ENCODE data around the gene CEP290. TPM values are rescaled to one million over a fixed set of nuclear protein-coding genes. Genes with fewer than 3 reads are reported as not detected.

Gene CEP290
- total and polyA plus RNA-seq, 10 of the 15 experiments (the other 5 are each of a cell fraction or from before 2014, with no cell fraction given): 4.8 to 15.7 (median 10.7) TPM

- Histone ChIP-seq H4K20me1 (ENCODE audit: control insufficient read depth, insufficient read depth) (no peaks in the 10 kb centered on the region), H3K27me3 (replicated peaks in 1 of 2; ENCODE audit: control insufficient read depth in 2 of 2, insufficient read depth in 2 of 2, low read length in 1 of 2) (no peaks in the 10 kb centered on the region), H3K27ac (ENCODE audit: control insufficient read depth, insufficient read depth) (no peak overlapping the region), H3K9ac (ENCODE audit: control insufficient read depth, insufficient read depth, low read length) (no peak overlapping the region), H3K4me1 (ENCODE audit: control insufficient read depth, insufficient read depth, low read length) (no peaks in the 10 kb centered on the region), H3K9me3 (replicated peaks; ENCODE audit: control insufficient read depth, insufficient read depth, low read length) (no peaks in the 10 kb centered on the region), H2AFZ (ENCODE audit: control insufficient read depth, low read depth, low read length) (no peak overlapping the region), H3K36me3 (ENCODE audit: control insufficient read depth in 2 of 2, insufficient read depth in 2 of 2, low read length in 1 of 2) (no peaks in the 10 kb centered on the region; a peak in 1 of 4 replicates), H3K4me2 (ENCODE audit: control insufficient read depth, insufficient read depth) (no peak overlapping the region), H3K79me2 (ENCODE audit: control insufficient read depth, insufficient read depth, low read length) (no peaks in the 10 kb centered on the region), H3K4me3 (no peak overlapping the region)
- in situ Hi-C loops (cut with MboI) (no loop called here), intact Hi-C loops (cut with micrococcal nuclease; ENCODE audit: unreplicated experiment) (no loop called here)
- DNase-seq (ENCODE audit: low read depth, low spot score) (no peak), FAIRE-seq (no peak), ATAC-seq (no peak)
- ChIA-PET CTCF (interaction anchor here (0.5 kb wide), 1 partner anchor 246 kb away, joined by 4 read pairs; no protein-coding TSS in a partner anchor), SMC1A (ENCODE audit: uncharacterized antibody, unreplicated experiment) (no interaction called here), POLR2A (no interaction called here), RAD21 (ENCODE audit: unreplicated experiment) (no interaction called here)
- no TSS peak for BruUV-seq (replicated peaks)
- TF ChIP-seq JUND (IDR thresholded peaks at IDR 0.05; ENCODE audit: low read depth, low read length) (no peak), FOXM1 (IDR thresholded peaks at IDR 0.05; ENCODE audit: low read depth, low read length) (no peak), ZNF217 (IDR thresholded peaks at IDR 0.05) (no peak), NR2C2 (IDR thresholded peaks at IDR 0.05; ENCODE audit: borderline replicate concordance, control insufficient read depth, insufficient read length, low read depth) (no peak)
- 97% methylated on average over 6 of the region's 6 CpGs for WGBS (ENCODE audit: insufficient coverage, insufficient replicate concordance, low lambda C conversion rate, missing lambda C conversion rate)
These were observed 37.6 kb upstream of the CEP290 start for GRCh38 chr12:88179436-88180014.

- 72% methylated on average over 3 of the region's 3 CpGs for WGBS (ENCODE audit: insufficient coverage, insufficient replicate concordance, low lambda C conversion rate, missing lambda C conversion rate)
- no peak overlapping the region for H3K9ac ChIP-seq (ENCODE audit: control insufficient read depth, insufficient read depth, low read length)
- TF ChIP-seq PKNOX1 (IDR thresholded peaks at IDR 0.05): no peak
- no peak for TF ChIP-seq HSF1 (IDR thresholded peaks at IDR 0.05; ENCODE audit: low read depth, low read length)
- TF ChIP-seq E2F4 (IDR thresholded peaks at IDR 0.05; ENCODE audit: low read depth, low read length): no peak
- no peak for TF ChIP-seq TCF12 (IDR thresholded peaks at IDR 0.05; ENCODE audit: low read depth, low read length)
- TF ChIP-seq BCL11A (IDR thresholded peaks at IDR 0.05; ENCODE audit: low read depth, low read length): no peak
- no peak for TF ChIP-seq POU2F2 (IDR thresholded peaks at IDR 0.05; ENCODE audit: borderline replicate concordance, low read depth, low read length)
- SMC1A ChIA-PET (ENCODE audit: uncharacterized antibody, unreplicated experiment): interaction anchor here (0.7 to 2.2 kb wide), 4 partner anchors 21 to 1305 kb away, joined by 3 to 7 read pairs (median 3); no protein-coding TSS in a partner anchor
- H3K9me3 ChIP-seq (replicated peaks; ENCODE audit: control insufficient read depth, insufficient read depth, low read length): no peaks in the 10 kb centered on the region
- no peaks in the 10 kb centered on the region for H3K27me3 ChIP-seq (replicated peaks in 1 of 2; ENCODE audit: control insufficient read depth in 2 of 2, insufficient read depth in 2 of 2, low read length in 1 of 2)
- H2AFZ ChIP-seq (ENCODE audit: control insufficient read depth, low read depth, low read length): no peak overlapping the region
- CTCF ChIA-PET: interaction anchor here (0.7 to 0.8 kb wide), 2 partner anchors 25 to 408 kb away, joined by 4 to 7 read pairs; no protein-coding TSS in a partner anchor
- BruUV-seq (replicated peaks): no TSS peak
- H4K20me1 ChIP-seq (ENCODE audit: control insufficient read depth, insufficient read depth): no peaks in the 10 kb centered on the region
- no peaks in the 10 kb centered on the region for H3K79me2 ChIP-seq (ENCODE audit: control insufficient read depth, insufficient read depth, low read length)
- no peaks in the 10 kb centered on the region for H3K4me1 ChIP-seq (ENCODE audit: control insufficient read depth, insufficient read depth, low read length)
- no peak for ATAC-seq
- H3K4me3 ChIP-seq: no peak overlapping the region
- RAD21 ChIA-PET (ENCODE audit: unreplicated experiment): no interaction called here
- no peak for DNase-seq (ENCODE audit: low read depth, low spot score)
- no peak overlapping the region for H3K4me2 ChIP-seq (ENCODE audit: control insufficient read depth, insufficient read depth)
- no peak overlapping the region for H3K27ac ChIP-seq (ENCODE audit: control insufficient read depth, insufficient read depth)
- POLR2A ChIA-PET: no interaction called here
- in situ Hi-C loops (cut with MboI): no loop called here
- H3K36me3 ChIP-seq (ENCODE audit: control insufficient read depth in 2 of 2, insufficient read depth in 2 of 2, low read length in 1 of 2): no peaks in the 10 kb centered on the region; a peak in 1 of 4 replicates
- intact Hi-C loops (cut with micrococcal nuclease; ENCODE audit: unreplicated experiment): no loop called here
- FAIRE-seq: no peak
These were observed 33.7 kb upstream of the CEP290 start for GRCh38 chr12:88175544-88175943.

Measured in GM12878 (cell line).